Neural progenitor cell (in vitro differentiated cells): Measurements from ENCODE around the gene PJA2. TPM values are rescaled to one million over a fixed set of nuclear protein-coding genes. Genes with fewer than 3 reads are reported as not detected.

Experiments used
- DNase-seq: peaks from one replicate; pipeline ENCODE4 v3.0.0-alpha.2; 2016; ENCODE audit warnings: low spot score
- H2AFZ ChIP-seq: fragments of 200-600 bp; sonication (generic); replicated peaks from 2 replicates; pipeline ENCODE4 v1.6.1; 2016; ENCODE audit warnings: antibody characterized with exemption
- H3F3A ChIP-seq: fragments of 200-600 bp; sonication (generic); 2 replicates; pipeline ENCODE4 v1.6.1; 2016; ENCODE audit warnings: antibody characterized with exemption, low read depth
- H3K27ac ChIP-seq: fragments of 200-600 bp; sonication (generic); 2 replicates; pipeline ENCODE4 v1.5.1; 2016; ENCODE audit warnings: mild to moderate bottlenecking
- H3K27me3 ChIP-seq: fragments of 200-600 bp; sonication (generic); 2 replicates; pipeline ENCODE4 v1.6.1; 2016; ENCODE audit warnings: mild to moderate bottlenecking, moderate library complexity
- H3K36me3 ChIP-seq: fragments of 200-600 bp; sonication (generic); 2 replicates; pipeline ENCODE4 v1.5.1; 2016
- H3K4me1 ChIP-seq: fragments of 200-600 bp; sonication (generic); 2 replicates; pipeline ENCODE4 v1.6.1; 2016; ENCODE audit warnings: mixed run types
- H3K4me2 ChIP-seq: fragments of 200-600 bp; sonication (generic); 2 replicates; pipeline ENCODE4 v1.6.1; 2016
- H3K4me3 ChIP-seq: fragments of 200-600 bp; sonication (generic); 2 replicates; pipeline ENCODE4 v1.5.1; 2016
- H3K79me2 ChIP-seq: fragments of 200-600 bp; sonication (generic); 2 replicates; pipeline ENCODE4 v1.6.1; 2016; ENCODE audit warnings: low read depth
- H3K9ac ChIP-seq: fragments of 200-600 bp; sonication (generic); 2 replicates; pipeline ENCODE4 v1.6.1; 2016
- H3K9me3 ChIP-seq: fragments of 200-600 bp; sonication (generic); 2 replicates; pipeline ENCODE4 v1.5.1; 2016; ENCODE audit warnings: low read depth
- H4K20me1 ChIP-seq: fragments of 200-600 bp; sonication (generic); 2 replicates; pipeline ENCODE4 v1.6.1; 2016; ENCODE audit warnings: low read depth
- H3K27ac Mint-ChIP-seq: 3 replicates; pipeline ENCODE4 v1.8.0; 2021; ENCODE audit warnings: mixed read lengths
- H3K27me3 Mint-ChIP-seq: 2 replicates; pipeline ENCODE4 v1.8.0; 2022; ENCODE audit warnings: low read depth, mild to moderate bottlenecking, inconsistent platforms, moderate library complexity, mixed read lengths; ENCODE audit not compliant: insufficient read depth
- H3K36me3 Mint-ChIP-seq: 3 replicates; pipeline ENCODE4 v1.8.0; 2021; ENCODE audit warnings: mixed read lengths
- H3K4me1 Mint-ChIP-seq: 3 replicates; pipeline ENCODE4 v1.8.0; 2021; ENCODE audit warnings: mixed read lengths
- H3K4me3 Mint-ChIP-seq: 3 replicates; pipeline ENCODE4 v1.8.0; 2021; ENCODE audit warnings: mild to moderate bottlenecking, moderate library complexity, mixed read lengths
- H3K9me3 Mint-ChIP-seq: 3 replicates; pipeline ENCODE4 v1.8.0; 2020; ENCODE audit warnings: mixed read lengths
- CTCF ChIP-seq: fragments of 200-600 bp; sonication (generic); IDR thresholded peaks from 2 replicates; pipeline ENCODE4 v1.5.1; 2017; ENCODE audit warnings: antibody characterized with exemption, mild to moderate bottlenecking
- EZH2 ChIP-seq: fragments of 200-600 bp; sonication (generic); IDR thresholded peaks from 2 replicates; pipeline ENCODE4 v1.6.1; 2017; ENCODE audit warnings: antibody characterized with exemption, mild to moderate bottlenecking, moderate library complexity
- EZH2phosphoT487 ChIP-seq: fragments of 200-600 bp; sonication (generic); IDR thresholded peaks from 2 replicates; pipeline ENCODE4 v1.6.1; 2017; ENCODE audit warnings: antibody characterized with exemption
- total RNA-seq: library from RNA; depleted of rRNA; stranded (reverse); fragments of >200 nt; gene quantifications from 2 replicates; pipeline ENCODE4 v1.2.3, GENCODE V29; 2015; ENCODE audit warnings: low replicate concordance

Gene PJA2
- total RNA-seq, 1 donor from 2014 or later = 128 TPM

GRCh38 chr5:109413458-109413857 lies 3.7 kb upstream of the PJA2 start:
- peak; percentile 58 for DNase-seq
- H3K4me1 ChIP-seq = peaks cover 30% of the 10 kb centered on the region
- no peak overlapping the region for H3K4me3 ChIP-seq
- Mint-ChIP-seq H3K4me3 (no peak overlapping the region), H3K36me3 (peaks cover 14% of the 10 kb centered on the region), H3K9me3 (peaks cover 34% of the 10 kb centered on the region), H3K4me1 (peaks cover 38% of the 10 kb centered on the region), H3K27ac (peak overlapping the region; percentile 96), H3K27me3 (peaks cover 7% of the 10 kb centered on the region)
- peak overlapping the region; percentile 94 for H3K27ac ChIP-seq
- H3K27me3 ChIP-seq = no peaks in the 10 kb centered on the region
- peak overlapping the region; percentile 49 for H3K4me2 ChIP-seq
- no peak overlapping the region for H2AFZ ChIP-seq
- no peak for TF ChIP-seq CTCF
- TF ChIP-seq EZH2 = no peak
- TF ChIP-seq EZH2phosphoT487 = no peak
- peaks cover 9% of the 10 kb centered on the region for H3K79me2 ChIP-seq
- peaks cover 6% of the 10 kb centered on the region for H4K20me1 ChIP-seq
- H3F3A ChIP-seq = peaks cover 54% of the 10 kb centered on the region
- no peaks in the 10 kb centered on the region for H3K9me3 ChIP-seq
- H3K36me3 ChIP-seq = no peaks in the 10 kb centered on the region
- no peak overlapping the region for H3K9ac ChIP-seq

GRCh38 chr5:109412981-109413402 lies 3.2 kb upstream of the PJA2 start:
- H3F3A ChIP-seq = peaks cover 59% of the 10 kb centered on the region
- DNase-seq = peak; percentile 47
- no peaks in the 10 kb centered on the region for H3K27me3 ChIP-seq
- H3K4me1 ChIP-seq = peaks cover 33% of the 10 kb centered on the region
- peak overlapping the region; percentile 96 for H3K27ac Mint-ChIP-seq
- peaks cover 40% of the 10 kb centered on the region for H3K4me1 Mint-ChIP-seq
- no peak overlapping the region for H3K9ac ChIP-seq
- H3K36me3 Mint-ChIP-seq = peaks cover 14% of the 10 kb centered on the region
- H3K36me3 ChIP-seq = no peaks in the 10 kb centered on the region
- H3K4me3 Mint-ChIP-seq = no peak overlapping the region
- no peak overlapping the region for H3K4me3 ChIP-seq
- H3K27ac ChIP-seq = peak overlapping the region; percentile 94
- peaks cover 14% of the 10 kb centered on the region for H3K79me2 ChIP-seq
- TF ChIP-seq EZH2 (no peak), CTCF (no peak), EZH2phosphoT487 (no peak)
- H3K4me2 ChIP-seq = peak overlapping the region; percentile 49
- H3K9me3 ChIP-seq = no peaks in the 10 kb centered on the region
- H3K27me3 Mint-ChIP-seq = peaks cover 7% of the 10 kb centered on the region
- no peak overlapping the region for H2AFZ ChIP-seq
- H4K20me1 ChIP-seq = peaks cover 11% of the 10 kb centered on the region
- peaks cover 34% of the 10 kb centered on the region for H3K9me3 Mint-ChIP-seq

- Mint-ChIP-seq H3K27me3 (peaks cover 7% of the 10 kb centered on the region), H3K4me3 (peak overlapping the region; percentile 59), H3K36me3 (peaks cover 16% of the 10 kb centered on the region), H3K27ac (peak overlapping the region; percentile 94), H3K4me1 (peaks cover 48% of the 10 kb centered on the region), H3K9me3 (peaks cover 25% of the 10 kb centered on the region)
- Histone ChIP-seq H3K79me2 (peaks cover 27% of the 10 kb centered on the region), H3K4me1 (peaks cover 46% of the 10 kb centered on the region), H3K36me3 (no peaks in the 10 kb centered on the region), H3K27me3 (no peaks in the 10 kb centered on the region), H3K9me3 (no peaks in the 10 kb centered on the region), H3K4me2 (peak overlapping the region; percentile 81), H3K9ac (no peak overlapping the region), H4K20me1 (peaks cover 25% of the 10 kb centered on the region), H3K27ac (peak overlapping the region; percentile 97), H2AFZ (peak overlapping the region; percentile 60), H3K4me3 (peak overlapping the region; percentile 57), H3F3A (peaks cover 61% of the 10 kb centered on the region)
- TF ChIP-seq EZH2phosphoT487 (no peak), CTCF (no peak), EZH2 (no peak)
- no peak for DNase-seq
Measured at GRCh38 chr5:109411627-109412026, 1.9 kb upstream of the PJA2 start.
